Glutamatergic neuron (in vitro differentiated cells): Measurements from ENCODE around the gene PSD4. TPM values are rescaled to one million over a fixed set of nuclear protein-coding genes. Genes with fewer than 3 reads are reported as not detected.

Experiments
- DNase-seq: peaks from one replicate; pipeline ENCODE4 v3.0.0; 2022
- H3K27ac Mint-ChIP-seq: one replicate; pipeline ENCODE4 v1.8.0; 2020; ENCODE audit warnings: mild to moderate bottlenecking, mixed read lengths, inconsistent platforms; ENCODE audit not compliant: unreplicated experiment
- H3K27me3 Mint-ChIP-seq: one replicate; pipeline ENCODE4 v1.8.0; 2020; ENCODE audit warnings: mild to moderate bottlenecking, moderate library complexity, mixed read lengths, inconsistent platforms; ENCODE audit not compliant: unreplicated experiment
- H3K36me3 Mint-ChIP-seq: one replicate; pipeline ENCODE4 v1.8.0; 2020; ENCODE audit warnings: mild to moderate bottlenecking, mixed read lengths, inconsistent platforms; ENCODE audit not compliant: unreplicated experiment
- H3K4me1 Mint-ChIP-seq: one replicate; pipeline ENCODE4 v1.8.0; 2020; ENCODE audit warnings: mild to moderate bottlenecking, low read depth, mixed read lengths, inconsistent platforms; ENCODE audit not compliant: unreplicated experiment
- H3K4me3 Mint-ChIP-seq: one replicate; pipeline ENCODE4 v1.8.0; 2020; ENCODE audit warnings: mild to moderate bottlenecking, mixed read lengths, inconsistent platforms; ENCODE audit not compliant: unreplicated experiment
- H3K9me3 Mint-ChIP-seq: one replicate; pipeline ENCODE4 v1.8.0; 2020; ENCODE audit warnings: mild to moderate bottlenecking, moderate library complexity, mixed read lengths, inconsistent platforms; ENCODE audit not compliant: unreplicated experiment
- CTCF ChIP-seq: fragments of 200-600 bp; sonication (generic); IDR thresholded peaks from one replicate; pipeline ENCODE4 v1.5.0; 2021; ENCODE audit not compliant: partially characterized antibody, unreplicated experiment
- total RNA-seq: library from RNA; stranded (reverse); fragmentation: NEBNext Ultra II Directional; extraction: Animal tissue kit (Norgen Biotek cat#: 25700); gene quantifications from one replicate; pipeline ENCODE4 v1.2.1, GENCODE V29; 2021; ENCODE audit not compliant: unreplicated experiment

Gene PSD4
- total RNA-seq, 1 donor from 2014 or later, result 1.2 TPM

- H3K27ac Mint-ChIP-seq, result no peak overlapping the region
- H3K4me1 Mint-ChIP-seq, result peaks cover 6% of the 10 kb centered on the region
- DNase-seq, result no peak
- peaks cover 11% of the 10 kb centered on the region for H3K27me3 Mint-ChIP-seq
- no peak for TF ChIP-seq CTCF
- no peaks in the 10 kb centered on the region for H3K36me3 Mint-ChIP-seq
- H3K4me3 Mint-ChIP-seq, result no peak overlapping the region
- H3K9me3 Mint-ChIP-seq, result peaks cover 2% of the 10 kb centered on the region
Measured at GRCh38 chr2:113160248-113160647, 13.5 kb upstream of the PSD4 start.

- H3K9me3 Mint-ChIP-seq, result peaks cover 2% of the 10 kb centered on the region
- H3K27ac Mint-ChIP-seq, result peak overlapping the region; percentile 77
- no peaks in the 10 kb centered on the region for H3K36me3 Mint-ChIP-seq
- no peak for DNase-seq
- H3K4me1 Mint-ChIP-seq, result peaks cover 6% of the 10 kb centered on the region
- H3K27me3 Mint-ChIP-seq, result peaks cover 11% of the 10 kb centered on the region
- TF ChIP-seq CTCF, result no peak
- H3K4me3 Mint-ChIP-seq, result no peak overlapping the region
Measured at GRCh38 chr2:113160962-113161361, 12.8 kb upstream of the PSD4 start.

- Mint-ChIP-seq H3K27me3 (peaks cover 10% of the 10 kb centered on the region), H3K36me3 (no peaks in the 10 kb centered on the region), H3K27ac (no peak overlapping the region), H3K9me3 (peaks cover 2% of the 10 kb centered on the region), H3K4me1 (peaks cover 9% of the 10 kb centered on the region), H3K4me3 (no peak overlapping the region)
- no peak for TF ChIP-seq CTCF
- no peak for DNase-seq
Measured at GRCh38 chr2:113162173-113162572, 11.6 kb upstream of the PSD4 start.

- Mint-ChIP-seq H3K4me1 (peaks cover 9% of the 10 kb centered on the region), H3K36me3 (no peaks in the 10 kb centered on the region)
Measured at GRCh38 chr2:113162869-113163268, 10.9 kb upstream of the PSD4 start.

More at GRCh38 chr2:113162869-113163268, 10.9 kb upstream of the PSD4 start:
- no peak for DNase-seq
- Mint-ChIP-seq H3K27me3 (peaks cover 10% of the 10 kb centered on the region), H3K9me3 (peaks cover 2% of the 10 kb centered on the region), H3K4me3 (no peak overlapping the region), H3K27ac (no peak overlapping the region)
- TF ChIP-seq CTCF, result no peak
